Measurements from ENCODE around the gene RBFOX1.

DNA sequence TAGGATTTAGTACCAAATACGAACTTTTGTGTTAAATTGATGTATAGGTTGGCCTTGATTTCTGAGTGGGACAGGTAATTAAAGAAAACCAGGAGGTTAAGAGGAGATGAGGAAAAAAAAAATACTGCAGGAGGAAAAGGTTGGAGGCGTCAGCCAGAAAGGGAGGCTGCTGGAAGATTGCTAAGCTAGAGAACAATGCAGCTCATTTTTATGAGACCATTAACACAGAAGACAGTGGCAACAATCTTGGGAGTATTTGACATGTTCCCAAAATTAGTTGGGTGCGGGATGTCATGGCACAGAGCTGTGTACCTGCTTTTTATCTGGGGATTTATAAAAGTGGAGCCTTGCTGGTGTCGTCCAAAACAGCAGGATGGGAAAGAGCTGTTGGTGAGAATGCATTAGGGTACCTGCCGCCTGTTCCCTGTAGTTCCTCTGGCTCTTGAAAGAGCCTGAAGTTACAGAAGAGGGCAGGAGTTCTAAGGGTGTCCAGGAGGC is 229.3 kb downstream of the RBFOX1 start:
- TF ChIP-seq, protein P1, sequence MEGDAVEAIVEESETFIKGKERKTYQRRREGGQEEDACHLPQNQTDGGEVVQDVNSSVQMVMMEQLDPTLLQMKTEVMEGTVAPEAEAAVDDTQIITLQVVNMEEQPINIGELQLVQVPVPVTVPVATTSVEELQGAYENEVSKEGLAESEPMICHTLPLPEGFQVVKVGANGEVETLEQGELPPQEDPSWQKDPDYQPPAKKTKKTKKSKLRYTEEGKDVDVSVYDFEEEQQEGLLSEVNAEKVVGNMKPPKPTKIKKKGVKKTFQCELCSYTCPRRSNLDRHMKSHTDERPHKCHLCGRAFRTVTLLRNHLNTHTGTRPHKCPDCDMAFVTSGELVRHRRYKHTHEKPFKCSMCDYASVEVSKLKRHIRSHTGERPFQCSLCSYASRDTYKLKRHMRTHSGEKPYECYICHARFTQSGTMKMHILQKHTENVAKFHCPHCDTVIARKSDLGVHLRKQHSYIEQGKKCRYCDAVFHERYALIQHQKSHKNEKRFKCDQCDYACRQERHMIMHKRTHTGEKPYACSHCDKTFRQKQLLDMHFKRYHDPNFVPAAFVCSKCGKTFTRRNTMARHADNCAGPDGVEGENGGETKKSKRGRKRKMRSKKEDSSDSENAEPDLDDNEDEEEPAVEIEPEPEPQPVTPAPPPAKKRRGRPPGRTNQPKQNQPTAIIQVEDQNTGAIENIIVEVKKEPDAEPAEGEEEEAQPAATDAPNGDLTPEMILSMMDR (conservative IDR thresholded peaks at IDR 0.05; ENCODE audit: low read length) = no peak
- no peak for TF ChIP-seq EZH2phosphoT487 (IDR thresholded peaks at IDR 0.05; ENCODE audit: borderline replicate concordance)
